Measurements from ENCODE around the gene MCM9.

GRCh38 chr6:118853408-118853807 is 81.6 kb downstream of the MCM9 start:
- TF ChIP-seq, protein P1, sequence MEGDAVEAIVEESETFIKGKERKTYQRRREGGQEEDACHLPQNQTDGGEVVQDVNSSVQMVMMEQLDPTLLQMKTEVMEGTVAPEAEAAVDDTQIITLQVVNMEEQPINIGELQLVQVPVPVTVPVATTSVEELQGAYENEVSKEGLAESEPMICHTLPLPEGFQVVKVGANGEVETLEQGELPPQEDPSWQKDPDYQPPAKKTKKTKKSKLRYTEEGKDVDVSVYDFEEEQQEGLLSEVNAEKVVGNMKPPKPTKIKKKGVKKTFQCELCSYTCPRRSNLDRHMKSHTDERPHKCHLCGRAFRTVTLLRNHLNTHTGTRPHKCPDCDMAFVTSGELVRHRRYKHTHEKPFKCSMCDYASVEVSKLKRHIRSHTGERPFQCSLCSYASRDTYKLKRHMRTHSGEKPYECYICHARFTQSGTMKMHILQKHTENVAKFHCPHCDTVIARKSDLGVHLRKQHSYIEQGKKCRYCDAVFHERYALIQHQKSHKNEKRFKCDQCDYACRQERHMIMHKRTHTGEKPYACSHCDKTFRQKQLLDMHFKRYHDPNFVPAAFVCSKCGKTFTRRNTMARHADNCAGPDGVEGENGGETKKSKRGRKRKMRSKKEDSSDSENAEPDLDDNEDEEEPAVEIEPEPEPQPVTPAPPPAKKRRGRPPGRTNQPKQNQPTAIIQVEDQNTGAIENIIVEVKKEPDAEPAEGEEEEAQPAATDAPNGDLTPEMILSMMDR (IDR thresholded peaks at IDR 0.05; ENCODE audit: low read depth, low read length), result no peak
- TF ChIP-seq MAX (IDR thresholded peaks at IDR 0.05; ENCODE audit: low read depth, low read length), result no peak
- no peak for TF ChIP-seq POLR2A (IDR thresholded peaks at IDR 0.05; ENCODE audit: extremely low read depth, insufficient read length)
- no peak for TF ChIP-seq MYC (IDR thresholded peaks at IDR 0.05; ENCODE audit: low read depth, low read length)

Data from NB4 (cell line).